A549 (cell line): ENCODE data around the gene ANKRD28. TPM values are rescaled to one million over a fixed set of nuclear protein-coding genes. Genes with fewer than 3 reads are reported as not detected.
A peak's percentile ranks its signal among the peaks of the same experiment; 100 is the strongest.

Experiments
- ATAC-seq, 2 experiments: fragments of 200-7000 bp in 1 of 2; fragments of >200 bp in 1 of 2; cut with Nextera tagmentation in 1 of 2; cut with Tn5 transposase in 1 of 2; 3 replicates each; pipeline versions ENCODE4 v1.8.0 to v1.9.1; 2018 to 2020; ENCODE audit warnings: mild to moderate bottlenecking in 1 of 2, moderate library complexity in 1 of 2
- CTCF ChIA-PET: fragments of 300-600 bp; sonication (Branson Sonifier 250); formaldehyde crosslinking; extraction: SDS; loops from one replicate; lab custom pipeline; 2021; ENCODE audit warnings: antibody characterized with exemption, inconsistent platforms; lab: Yijun Ruan, JAX
- POLR2A ChIA-PET: fragments of 350-600 bp; formaldehyde crosslinking; extraction: SDS; loops from one replicate; lab custom pipeline; 2021; ENCODE audit warnings: antibody characterized with exemption, inconsistent platforms; lab: Yijun Ruan, JAX
- DNase-seq, 2 experiments: peaks; one replicate each; pipeline versions ENCODE4 v3.0.0 to v3.0.0-alpha.2; 2011 to 2016; ENCODE audit warnings: low read depth in 1 of 2, low spot score in 1 of 2
- FAIRE-seq: peaks from 2 replicates; lab custom pipeline; 2011; peaks lifted over from hg19 to GRCh38; lab: Jason Lieb, UNC
- H3K27ac ChIP-seq, 2 experiments: fragments of >200 bp; sonication (Bioruptor Twin); formaldehyde crosslinking; 3 replicates each; pipeline ENCODE4 v1.5.1; 2016 to 2017
- H3K4me1 ChIP-seq: fragments of >200 bp; sonication (Bioruptor Twin); formaldehyde crosslinking; 3 replicates; pipeline ENCODE4 v1.6.1; 2016
- H3K4me2 ChIP-seq: fragments of >200 bp; sonication (Bioruptor Twin); formaldehyde crosslinking; 3 replicates; pipeline ENCODE4 v1.6.1; 2016
- H3K4me3 ChIP-seq: fragments of >200 bp; sonication (Bioruptor Twin); formaldehyde crosslinking; 3 replicates; pipeline ENCODE4 v1.5.1; 2016
- H3K9me3 ChIP-seq: fragments of >200 bp; sonication (Bioruptor Twin); formaldehyde crosslinking; 3 replicates; pipeline ENCODE4 v1.6.1; 2016
- BCL3 ChIP-seq: fragments of >200 bp; sonication (Bioruptor Twin); formaldehyde crosslinking; IDR thresholded peaks from 3 replicates; pipeline ENCODE4 v1.6.1; 2016
- CBX2 ChIP-seq: fragments of 200-600 bp; sonication (generic); IDR thresholded peaks from 2 replicates; pipeline ENCODE4 v1.6.1; 2016; ENCODE audit warnings: low read depth, mild to moderate bottlenecking, borderline replicate concordance
- CHD4 ChIP-seq: fragments of 200-600 bp; sonication (generic); IDR thresholded peaks from 2 replicates; pipeline ENCODE4 v1.6.1; 2016; ENCODE audit warnings: antibody characterized with exemption, mild to moderate bottlenecking, borderline replicate concordance
- EHF ChIP-seq: fragments of 250-450 bp; sonication (Bioruptor Pico); IDR thresholded peaks from 2 replicates; pipeline ENCODE4 v1.5.0; 2020; ENCODE audit warnings: mild to moderate bottlenecking
- EHMT2 ChIP-seq: fragments of 200-600 bp; sonication (generic); IDR thresholded peaks from 2 replicates; pipeline ENCODE4 v1.6.1; 2016; ENCODE audit warnings: antibody characterized with exemption, low read depth, mild to moderate bottlenecking, moderate library complexity
- EP300 ChIP-seq, 2 experiments: fragments of >200 bp; sonication (Bioruptor Twin); formaldehyde crosslinking; IDR thresholded peaks; 2 replicates in 1 of 2; 3 replicates in 1 of 2; pipeline ENCODE4 v1.6.1; 2016 to 2017
- FOXS1 ChIP-seq: fragments of 250-450 bp; sonication (Bioruptor Pico); IDR thresholded peaks from 2 replicates; pipeline ENCODE4 v1.5.0; 2020; ENCODE audit warnings: mild to moderate bottlenecking, moderate library complexity
- HDAC2 ChIP-seq: fragments of 200-600 bp; sonication (generic); IDR thresholded peaks from 2 replicates; pipeline ENCODE4 v1.6.1; 2016
- HMGXB4 ChIP-seq: fragments of 250-450 bp; sonication (Bioruptor Pico); IDR thresholded peaks from 2 replicates; pipeline ENCODE4 v1.5.0; 2021; ENCODE audit warnings: mild to moderate bottlenecking, moderate library complexity, borderline replicate concordance
- HOXA7 ChIP-seq: fragments of 250-450 bp; sonication (Bioruptor Pico); IDR thresholded peaks from 2 replicates; pipeline ENCODE4 v1.5.0; 2020; ENCODE audit warnings: mild to moderate bottlenecking, moderate library complexity
- JUNB ChIP-seq: fragments of >200 bp; sonication (Bioruptor Twin); formaldehyde crosslinking; IDR thresholded peaks from 2 replicates; pipeline ENCODE4 v1.6.1; 2016
- KDM1A ChIP-seq: fragments of 200-600 bp; sonication (generic); IDR thresholded peaks from 2 replicates; pipeline ENCODE4 v1.6.1; 2016; ENCODE audit warnings: low read depth, mild to moderate bottlenecking
- MAFK ChIP-seq: fragments of 450-650 bp; IDR thresholded peaks from 2 replicates; pipeline ENCODE4 v1.6.1; 2014; ENCODE audit not compliant: partially characterized antibody
- MAX ChIP-seq: IDR thresholded peaks from 2 replicates; pipeline ENCODE4 v1.6.1; 2012
- MAZ ChIP-seq: fragments of 150-350 bp; IDR thresholded peaks from 2 replicates; pipeline ENCODE4 v1.6.1; 2014; ENCODE audit warnings: antibody characterized with exemption, low read depth, low read length, borderline replicate concordance
- NPAS2 ChIP-seq: fragments of 250-450 bp; sonication (Bioruptor Pico); IDR thresholded peaks from 2 replicates; pipeline ENCODE4 v1.8.0; 2022; ENCODE audit warnings: mild to moderate bottlenecking, moderate library complexity, borderline replicate concordance
- PBX3 ChIP-seq: IDR thresholded peaks from 2 replicates; pipeline ENCODE4 v1.6.1; 2012
- PHF8 ChIP-seq: fragments of 200-600 bp; sonication (generic); IDR thresholded peaks from 2 replicates; pipeline ENCODE4 v1.6.1; 2016; ENCODE audit warnings: low read depth, mild to moderate bottlenecking, antibody characterized with exemption, moderate library complexity, borderline replicate concordance
- POLR2A ChIP-seq: IDR thresholded peaks from 2 replicates; pipeline ENCODE4 v1.6.1; 2012; ENCODE audit warnings: mild to moderate bottlenecking, low read length
- POLR2AphosphoS2 ChIP-seq: conservative IDR thresholded peaks from 2 replicates; pipeline ENCODE4 v1.6.1; 2012; ENCODE audit warnings: low read length, improper control_type of control experiment, inconsistent platforms
- RARB ChIP-seq: fragments of 250-450 bp; sonication (Bioruptor Pico); IDR thresholded peaks from 2 replicates; pipeline ENCODE4 v1.8.0; 2021; ENCODE audit warnings: mild to moderate bottlenecking, moderate library complexity
- RCOR1 ChIP-seq: fragments of 150-350 bp; IDR thresholded peaks from 2 replicates; pipeline ENCODE4 v1.6.1; 2014; ENCODE audit warnings: antibody characterized with exemption, low read length, low read depth
- SMC3 ChIP-seq: fragments of >200 bp; sonication (Bioruptor Twin); formaldehyde crosslinking; IDR thresholded peaks from 3 replicates; pipeline ENCODE4 v1.6.1; 2018; ENCODE audit warnings: inconsistent platforms
- TP53 ChIP-seq: fragments of 250-450 bp; sonication (Bioruptor Pico); IDR thresholded peaks from 2 replicates; pipeline ENCODE4 v1.5.0; 2021; ENCODE audit warnings: mild to moderate bottlenecking, moderate library complexity
- ZC3H11A ChIP-seq: fragments of 450-650 bp; IDR thresholded peaks from 2 replicates; pipeline ENCODE4 v1.6.1; 2014; ENCODE audit warnings: antibody characterized with exemption, mild to moderate bottlenecking
- polyA plus RNA-seq, 4 experiments: library from polyadenylated mRNA; depleted of rRNA in 3 of 4; stranded (reverse); fragments of >200 nt; fragmentation: RNase III in 1 of 4; extraction: RNeasy Plus Mini Kit Qiagen cat#74134 plus additional on column Dnase treatment in 1 of 4; gene quantifications; 2 replicates in 3 of 4; 3 replicates in 1 of 4; pipeline ENCODE4 v1.2.3, GENCODE V29; 2011 to 2017

Gene ANKRD28
- polyA plus RNA-seq, 2 of the 4 experiments (the other 2 are of a cell fraction), result 29.9 to 72.0 TPM

- ATAC-seq (no peak), DNase-seq (no peak), FAIRE-seq (no peak)
- TF ChIP-seq PBX3 (no peak), NPAS2 (CRISPR knock-in tag) (no peak), MAZ (no peak), EHMT2 (no peak), HDAC2 (no peak), JUNB (no peak), TP53 (CRISPR knock-in tag) (no peak), RCOR1 (no peak), RARB (CRISPR knock-in tag) (no peak), BCL3 (no peak), HOXA7 (CRISPR knock-in tag) (no peak), MAX (no peak), SMC3 (no peak)
- ChIA-PET CTCF (interaction anchor here (0.7 to 1.9 kb wide), 5 partner anchors 16 to 468 kb away, joined by 3 to 5 read pairs (median 3); no protein-coding TSS in a partner anchor), POLR2A (no interaction called here)
- Histone ChIP-seq H3K4me1 (peaks cover 51% of the 10 kb centered on the region), H3K27ac (peak overlapping the region; percentile 68 to 92; a peak in 3 of 6 replicates), H3K4me2 (peak overlapping the region; percentile 87; the same call in 2 of the 3 replicates), H3K4me3 (no peak overlapping the region), H3K9me3 (no peaks in the 10 kb centered on the region)
These were observed 3.0 kb upstream of the ANKRD28 start for GRCh38 chr3:15800780-15801179.

GRCh38 chr3:15800327-15800726 is 2.5 kb upstream of the ANKRD28 start:
- CTCF ChIA-PET, result interaction anchor here (0.7 to 1.4 kb wide), 4 partner anchors 17 to 468 kb away, joined by 3 read pairs; no protein-coding TSS in a partner anchor
- Histone ChIP-seq H3K4me1 (peaks cover 47% of the 10 kb centered on the region), H3K27ac (peak overlapping the region; percentile 68 to 92; a peak in 5 of 6 replicates), H3K4me3 (no peak overlapping the region), H3K4me2 (peak overlapping the region; percentile 87), H3K9me3 (no peaks in the 10 kb centered on the region)
- DNase-seq (no peak), FAIRE-seq (no peak), ATAC-seq (no peak)
- POLR2A ChIA-PET, result no interaction called here
- no peak for TF ChIP-seq JUNB
- no peak for TF ChIP-seq FOXS1 (CRISPR knock-in tag)
- TF ChIP-seq POLR2AphosphoS2, result no peak
- no peak for TF ChIP-seq PHF8
- no peak for TF ChIP-seq HMGXB4 (CRISPR knock-in tag)
- no peak for TF ChIP-seq ZC3H11A
- no peak for TF ChIP-seq EHF (CRISPR knock-in tag)
- TF ChIP-seq KDM1A, result no peak
- TF ChIP-seq MAFK, result no peak
- TF ChIP-seq CHD4, result no peak
- TF ChIP-seq EP300 (IDR thresholded peaks at IDR 0.05), result no peak
- no peak for TF ChIP-seq CBX2
- no peak for TF ChIP-seq POLR2A
